HepG2 (cell line): ENCODE data around the gene HCFC1. TPM values are rescaled to one million over a fixed set of nuclear protein-coding genes. Genes with fewer than 3 reads are reported as not detected.

ENCODE experiments used
- ARNTL ChIP-seq: sonication (generic); formaldehyde crosslinking; IDR thresholded peaks from 2 replicates; pipeline ENCODE4 v1.4.0; 2020; ENCODE audit warnings: mild to moderate bottlenecking, missing genetic modification reagents
- CCDC6 ChIP-seq: sonication (generic); formaldehyde crosslinking; IDR thresholded peaks from 2 replicates; pipeline ENCODE4 v1.8.1; 2022; ENCODE audit warnings: mild to moderate bottlenecking, missing genetic modification reagents, moderate library complexity
- DR1 ChIP-seq: sonication (generic); formaldehyde crosslinking; IDR thresholded peaks from 2 replicates; pipeline ENCODE4 v1.8.0; 2021; ENCODE audit warnings: mild to moderate bottlenecking, missing genetic modification reagents, inconsistent platforms
- MIER3 ChIP-seq: IDR thresholded peaks from 2 replicates; pipeline ENCODE4 v1.6.1; 2016; ENCODE audit warnings: missing compliant biosample characterization, borderline replicate concordance
- MLXIP ChIP-seq: sonication (generic); formaldehyde crosslinking; IDR thresholded peaks from 2 replicates; pipeline ENCODE4 v1.9.0; 2021; ENCODE audit warnings: missing genetic modification reagents, borderline replicate concordance
- PAF1 ChIP-seq: IDR thresholded peaks from 2 replicates; pipeline ENCODE4 v1.6.1; 2016; ENCODE audit warnings: missing genetic modification reagents, missing compliant biosample characterization
- POLR2AphosphoS2 ChIP-seq: IDR thresholded peaks from 2 replicates; pipeline ENCODE4 v1.6.1; 2011; ENCODE audit warnings: low read depth, low read length, improper control_type of control experiment
- RAD21 ChIP-seq: fragments of 450-650 bp; formaldehyde crosslinking; IDR thresholded peaks from 2 replicates; pipeline ENCODE4 v1.5.0; 2020; ENCODE audit warnings: mild to moderate bottlenecking
- RNF2 ChIP-seq: fragments of 450-650 bp; conservative IDR thresholded peaks from 2 replicates; pipeline ENCODE4 v1.6.1; 2016; ENCODE audit warnings: low read depth
- ZNF407 ChIP-seq: sonication (generic); formaldehyde crosslinking; IDR thresholded peaks from one replicate; pipeline ENCODE4 v1.5.1; 2020; ENCODE audit warnings: mild to moderate bottlenecking, missing genetic modification reagents; ENCODE audit errors: not compliant biosample characterization
- ZNF558 ChIP-seq: sonication (generic); formaldehyde crosslinking; IDR thresholded peaks from 2 replicates; pipeline ENCODE4 v1.9.0; 2022; ENCODE audit warnings: mild to moderate bottlenecking, missing genetic modification reagents, borderline replicate concordance
- ZNF577 ChIP-seq: sonication (generic); formaldehyde crosslinking; IDR thresholded peaks from 2 replicates; pipeline ENCODE4 v1.4.0; 2020; ENCODE audit warnings: mild to moderate bottlenecking, low read depth, missing genetic modification reagents, borderline replicate concordance
- ZNF629 ChIP-seq: sonication (generic); formaldehyde crosslinking; conservative IDR thresholded peaks from 2 replicates; pipeline ENCODE4 v1.5.0; 2020; ENCODE audit warnings: missing genetic modification reagents
- ZNF710 ChIP-seq: sonication (generic); formaldehyde crosslinking; IDR thresholded peaks from 2 replicates; pipeline ENCODE4 v1.5.0; 2020; ENCODE audit warnings: mild to moderate bottlenecking, missing genetic modification reagents, borderline replicate concordance
- ZNF724P ChIP-seq: sonication (generic); formaldehyde crosslinking; IDR thresholded peaks from 2 replicates; pipeline ENCODE4 v1.8.0; 2022; ENCODE audit warnings: missing genetic modification reagents, borderline replicate concordance
- ZNF749 ChIP-seq: sonication (generic); formaldehyde crosslinking; IDR thresholded peaks from 2 replicates; pipeline ENCODE4 v1.8.0; 2022; ENCODE audit warnings: mild to moderate bottlenecking, missing genetic modification reagents, moderate library complexity, borderline replicate concordance
- polyA plus RNA-seq, 8 experiments: library from polyadenylated mRNA; depleted of rRNA in 3 of 8; stranded (reverse) in 7 of 8; unstranded in 1 of 8; fragments of >200 nt; fragmentation: Illumina TruSeq in 4 of 8; extraction: Trizol in 4 of 8; gene quantifications; 2 replicates each; pipeline versions ENCODE4 v1.2.1 to v1.2.3, GENCODE V29; 2011 to 2016; ENCODE audit warnings: low read depth in 4 of 8, missing spikeins in 1 of 8, mixed read lengths in 1 of 8; ENCODE audit not compliant: insufficient read depth in 1 of 8
- total RNA-seq, 5 experiments: library from RNA; depleted of rRNA; stranded (reverse); fragments of >200 nt; fragmentation: Illumina TruSeq; extraction: Trizol; gene quantifications; 2 replicates each; pipeline ENCODE4 v1.2.3, GENCODE V29; 2016; ENCODE audit warnings: low read depth in 1 of 5

The HCFC1 gene
- total and polyA plus RNA-seq, 2 of the 13 experiments (the other 11 are each of a cell fraction or from before 2014, with no cell fraction given) = 5.8 to 17.8 TPM

GRCh38 chrX:153926858-153927671, 44.6 kb downstream of the HCFC1 start (continued):
- TF ChIP-seq ZNF577 (CRISPR knock-in tag) = no peak
- no peak for TF ChIP-seq ARNTL
- no peak for TF ChIP-seq ZNF629 (CRISPR knock-in tag)
- peak; percentile 15; the same call in 1 of the 2 replicates for TF ChIP-seq CCDC6 (CRISPR knock-in tag)
- no peak for TF ChIP-seq POLR2AphosphoS2
- no peak for TF ChIP-seq ZNF407 (CRISPR knock-in tag)
- no peak for TF ChIP-seq ZNF724P (CRISPR knock-in tag)
- no peak for TF ChIP-seq PAF1 (CRISPR knock-in tag)
- no peak for TF ChIP-seq ZNF710
- TF ChIP-seq MIER3 (CRISPR knock-in tag) = no peak
- no peak for TF ChIP-seq RAD21
- TF ChIP-seq DR1 = no peak
- TF ChIP-seq RNF2 = no peak
- no peak for TF ChIP-seq ZNF749 (CRISPR knock-in tag)
- no peak for TF ChIP-seq ZNF558 (CRISPR knock-in tag)
- TF ChIP-seq MLXIP = no peak
